BJ (cell line): ENCODE data around the gene BCDIN3D. TPM values are rescaled to one million over a fixed set of nuclear protein-coding genes. Genes with fewer than 3 reads are reported as not detected.

Experiments used
- CTCF ChIA-PET: fragments of 350-600 bp; formaldehyde crosslinking; extraction: SDS; loops from one replicate; lab custom pipeline; 2021; ENCODE audit warnings: antibody characterized with exemption, inconsistent platforms; lab: Yijun Ruan, JAX
- POLR2A ChIA-PET: fragments of 300-600 bp; sonication (Branson Sonifier 250); formaldehyde crosslinking; extraction: SDS; loops from one replicate; lab custom pipeline; 2021; ENCODE audit warnings: antibody characterized with exemption; lab: Charles Lee
- DNase-seq: peaks from one replicate; pipeline ENCODE4 v3.0.0-alpha.2; 2011; ENCODE audit warnings: low read depth
- H3K27me3 ChIP-seq: 2 replicates; pipeline ENCODE4 v1.6.0; 2011; ENCODE audit warnings: low read length; ENCODE audit not compliant: control insufficient read depth, insufficient read depth
- H3K36me3 ChIP-seq: 2 replicates; pipeline ENCODE4 v1.5.1; 2011; ENCODE audit warnings: low read length; ENCODE audit not compliant: control insufficient read depth, insufficient read depth
- H3K4me3 ChIP-seq: 2 replicates; pipeline ENCODE4 v1.5.1; 2011; ENCODE audit warnings: low read depth, mild to moderate bottlenecking, control low read depth, low read length
- CTCF ChIP-seq: IDR thresholded peaks from 2 replicates; pipeline ENCODE4 v1.5.1; 2011; ENCODE audit warnings: low read depth, mild to moderate bottlenecking, control low read depth, inconsistent platforms, low read length, moderate library complexity; ENCODE audit not compliant: insufficient read depth
- polyA plus RNA-seq: library from polyadenylated mRNA; depleted of rRNA; stranded (reverse); fragments of >200 nt; gene quantifications from 2 replicates; pipeline ENCODE4 v1.2.3, GENCODE V29; 2011

BCDIN3D gene
- polyA plus RNA-seq, 1 experiment, result 2.6 TPM

GRCh38 chr12:49803693-49804450 lies 39.0 kb downstream of the BCDIN3D start:
- H3K36me3 ChIP-seq, result peaks cover 40% of the 10 kb centered on the region
- no peaks in the 10 kb centered on the region for H3K27me3 ChIP-seq
- TF ChIP-seq CTCF, result no peak
- no peak for DNase-seq
- ChIA-PET CTCF (interaction anchor here (0.5 to 0.6 kb wide), 3 partner anchors 35 to 716 kb away, joined by 3 read pairs; no protein-coding TSS in a partner anchor), POLR2A (no interaction called here)
- H3K4me3 ChIP-seq, result no peak overlapping the region

GRCh38 chr12:49801141-49802063 lies 41.5 kb downstream of the BCDIN3D start:
- H3K4me3 ChIP-seq, result no peak overlapping the region
- TF ChIP-seq CTCF, result no peak
- ChIA-PET CTCF (interaction anchor here (1.0 to 1.4 kb wide), 5 partner anchors 23 to 238 kb away, joined by 3 to 7 read pairs (median 3); partner anchors contain the start of gene TMBIM6), POLR2A (no interaction called here)
- peaks cover 50% of the 10 kb centered on the region for H3K36me3 ChIP-seq
- no peak for DNase-seq
- H3K27me3 ChIP-seq, result no peaks in the 10 kb centered on the region

GRCh38 chr12:49800421-49801140 lies 42.3 kb downstream of the BCDIN3D start:
- ChIA-PET POLR2A (no interaction called here), CTCF (interaction anchor here (1.1 to 1.4 kb wide), 4 partner anchors 24 to 239 kb away, joined by 3 to 7 read pairs (median 3); partner anchors contain the start of gene TMBIM6)
- Histone ChIP-seq H3K36me3 (peaks cover 51% of the 10 kb centered on the region), H3K4me3 (no peak overlapping the region), H3K27me3 (no peaks in the 10 kb centered on the region)
- TF ChIP-seq CTCF, result no peak
- no peak for DNase-seq

- Histone ChIP-seq H3K27me3 (no peaks in the 10 kb centered on the region), H3K36me3 (peaks cover 47% of the 10 kb centered on the region), H3K4me3 (no peak overlapping the region)
- ChIA-PET CTCF (no interaction called here), POLR2A (no interaction called here)
- TF ChIP-seq CTCF, result no peak
- DNase-seq, result no peak
These were observed 44.0 kb downstream of the BCDIN3D start for GRCh38 chr12:49798934-49799333.
